HepG2 (cell line): ENCODE data around the gene ATP9A. TPM values are rescaled to one million over a fixed set of nuclear protein-coding genes. Genes with fewer than 3 reads are reported as not detected.
A peak's percentile ranks its signal among the peaks of the same experiment; 100 is the strongest.

Experiments used
- ATF7 ChIP-seq, 2 experiments: fragments of 450-650 bp in 1 of 2; sonication (generic) in 1 of 2; formaldehyde crosslinking in 1 of 2; IDR thresholded peaks; 2 replicates each; pipeline versions ENCODE4 v1.4.0 to v1.6.1; 2016 to 2020; ENCODE audit warnings: antibody characterized with exemption in 1 of 2, mild to moderate bottlenecking in 1 of 2, missing genetic modification reagents in 1 of 2
- CBX2 ChIP-seq, 2 experiments: fragments of 200-600 bp in 1 of 2; sonication (generic); formaldehyde crosslinking in 1 of 2; IDR thresholded peaks; 2 replicates each; pipeline versions ENCODE4 v1.7.0 to v1.8.1; 2018 to 2022; ENCODE audit warnings: low read depth in 2 of 2, low read length in 1 of 2, mild to moderate bottlenecking in 1 of 2, missing genetic modification reagents in 1 of 2
- CENPX ChIP-seq: sonication (generic); formaldehyde crosslinking; IDR thresholded peaks from 2 replicates; pipeline ENCODE4 v1.9.0; 2021; ENCODE audit warnings: mild to moderate bottlenecking, missing genetic modification reagents, moderate library complexity
- GATAD1 ChIP-seq: IDR thresholded peaks from 2 replicates; pipeline ENCODE4 v1.6.1; 2016; ENCODE audit warnings: missing genetic modification reagents, missing compliant biosample characterization
- HNRNPH1 ChIP-seq: fragments of 200-400 bp; formaldehyde crosslinking; optimal IDR thresholded peaks from 2 replicates; pipeline ENCODE3; 2017; ENCODE audit warnings: mild to moderate bottlenecking, low read depth, low read length
- MTF2 ChIP-seq: sonication (generic); formaldehyde crosslinking; IDR thresholded peaks from 2 replicates; pipeline ENCODE4 v1.5.0; 2020; ENCODE audit warnings: missing genetic modification reagents, borderline replicate concordance
- NFE2 ChIP-seq: sonication (generic); formaldehyde crosslinking; IDR thresholded peaks from 2 replicates; pipeline ENCODE4 v1.4.0; 2020; ENCODE audit warnings: missing genetic modification reagents
- PAX8 ChIP-seq: sonication (generic); formaldehyde crosslinking; IDR thresholded peaks from 2 replicates; pipeline ENCODE4 v1.8.0; 2022; ENCODE audit warnings: mild to moderate bottlenecking, missing genetic modification reagents, borderline replicate concordance
- RBM22 ChIP-seq: fragments of 200-400 bp; formaldehyde crosslinking; optimal IDR thresholded peaks from 2 replicates; pipeline ENCODE3; 2017; ENCODE audit warnings: mild to moderate bottlenecking, low read length, moderate library complexity
- SUZ12 ChIP-seq: fragments of 150-350 bp; IDR thresholded peaks from 2 replicates; pipeline ENCODE4 v1.6.1; 2014; ENCODE audit warnings: low read depth, low read length
- TGIF2 ChIP-seq: IDR thresholded peaks from 2 replicates; pipeline ENCODE4 v1.6.1; 2016; ENCODE audit warnings: control low read depth, missing compliant biosample characterization
- ZFP36 ChIP-seq: fragments of 150-350 bp; IDR thresholded peaks from 2 replicates; pipeline ENCODE4 v1.6.1; 2018; ENCODE audit warnings: borderline replicate concordance, low read length, low read depth; ENCODE audit not compliant: partially characterized antibody
- ZFP62 ChIP-seq: sonication (generic); formaldehyde crosslinking; IDR thresholded peaks from 2 replicates; pipeline ENCODE4 v1.4.0; 2020; ENCODE audit warnings: missing genetic modification reagents
- ZNF124 ChIP-seq: sonication (generic); formaldehyde crosslinking; IDR thresholded peaks from 2 replicates; pipeline ENCODE4 v1.4.0; 2020; ENCODE audit warnings: missing genetic modification reagents
- ZNF431 ChIP-seq: sonication (generic); formaldehyde crosslinking; IDR thresholded peaks from 2 replicates; pipeline ENCODE4 v1.9.0; 2022; ENCODE audit warnings: missing genetic modification reagents, low read depth, mild to moderate bottlenecking, borderline replicate concordance
- ZNF567 ChIP-seq: sonication (generic); formaldehyde crosslinking; IDR thresholded peaks from 2 replicates; pipeline ENCODE4 v1.8.1; 2023; ENCODE audit warnings: mild to moderate bottlenecking, missing genetic modification reagents, borderline replicate concordance
- ZNF570 ChIP-seq: sonication (generic); formaldehyde crosslinking; IDR thresholded peaks from 2 replicates; pipeline ENCODE4 v1.4.0; 2020; ENCODE audit warnings: mild to moderate bottlenecking, missing genetic modification reagents, borderline replicate concordance
- ZNF607 ChIP-seq: sonication (generic); formaldehyde crosslinking; IDR thresholded peaks from 2 replicates; pipeline ENCODE4 v1.5.1; 2020; ENCODE audit warnings: missing genetic modification reagents, mild to moderate bottlenecking, borderline replicate concordance
- ZNF660 ChIP-seq: sonication (generic); formaldehyde crosslinking; IDR thresholded peaks from 2 replicates; pipeline ENCODE4 v1.5.1; 2020; ENCODE audit warnings: mild to moderate bottlenecking, low read depth, missing genetic modification reagents, borderline replicate concordance
- ZNF883 ChIP-seq: sonication (generic); formaldehyde crosslinking; IDR thresholded peaks from 2 replicates; pipeline ENCODE4 v1.5.1; 2020; ENCODE audit warnings: mild to moderate bottlenecking, missing genetic modification reagents; ENCODE audit errors: not compliant biosample characterization
- ZSCAN20 ChIP-seq: sonication (generic); formaldehyde crosslinking; IDR thresholded peaks from 2 replicates; pipeline ENCODE4 v1.4.0; 2020; ENCODE audit warnings: missing genetic modification reagents, mild to moderate bottlenecking, borderline replicate concordance
- polyA plus RNA-seq, 8 experiments: library from polyadenylated mRNA; depleted of rRNA in 3 of 8; stranded (reverse) in 7 of 8; unstranded in 1 of 8; fragments of >200 nt; fragmentation: Illumina TruSeq in 4 of 8; extraction: Trizol in 4 of 8; gene quantifications; 2 replicates each; pipeline versions ENCODE4 v1.2.1 to v1.2.3, GENCODE V29; 2011 to 2016; ENCODE audit warnings: low read depth in 4 of 8, missing spikeins in 1 of 8, mixed read lengths in 1 of 8; ENCODE audit not compliant: insufficient read depth in 1 of 8
- total RNA-seq, 5 experiments: library from RNA; depleted of rRNA; stranded (reverse); fragments of >200 nt; fragmentation: Illumina TruSeq; extraction: Trizol; gene quantifications; 2 replicates each; pipeline ENCODE4 v1.2.3, GENCODE V29; 2016; ENCODE audit warnings: low read depth in 1 of 5
- TF ChIP-seq, protein P1 (sequence below): sonication (generic); formaldehyde crosslinking; IDR thresholded peaks from 2 replicates; pipeline ENCODE4 v1.4.0; 2020; ENCODE audit warnings: missing genetic modification reagents, mild to moderate bottlenecking, borderline replicate concordance
- TF ChIP-seq, protein P2 (sequence below): sonication (generic); formaldehyde crosslinking; IDR thresholded peaks from 2 replicates; pipeline ENCODE4 v1.5.0; 2020; ENCODE audit warnings: missing genetic modification reagents
- TF ChIP-seq, protein P3 (sequence below): sonication (generic); formaldehyde crosslinking; IDR thresholded peaks from 2 replicates; pipeline ENCODE4 v1.8.1; 2023; ENCODE audit warnings: missing genetic modification reagents, mild to moderate bottlenecking, borderline replicate concordance
- TF ChIP-seq, protein P4 (sequence below): sonication (generic); formaldehyde crosslinking; IDR thresholded peaks from 2 replicates; pipeline ENCODE4 v1.4.0; 2020; ENCODE audit warnings: missing genetic modification reagents, borderline replicate concordance

Gene ATP9A
- total and polyA plus RNA-seq, 2 of the 13 experiments (the other 11 are each of a cell fraction or from before 2014, with no cell fraction given), result 11.8 to 18.5 TPM

DNA sequence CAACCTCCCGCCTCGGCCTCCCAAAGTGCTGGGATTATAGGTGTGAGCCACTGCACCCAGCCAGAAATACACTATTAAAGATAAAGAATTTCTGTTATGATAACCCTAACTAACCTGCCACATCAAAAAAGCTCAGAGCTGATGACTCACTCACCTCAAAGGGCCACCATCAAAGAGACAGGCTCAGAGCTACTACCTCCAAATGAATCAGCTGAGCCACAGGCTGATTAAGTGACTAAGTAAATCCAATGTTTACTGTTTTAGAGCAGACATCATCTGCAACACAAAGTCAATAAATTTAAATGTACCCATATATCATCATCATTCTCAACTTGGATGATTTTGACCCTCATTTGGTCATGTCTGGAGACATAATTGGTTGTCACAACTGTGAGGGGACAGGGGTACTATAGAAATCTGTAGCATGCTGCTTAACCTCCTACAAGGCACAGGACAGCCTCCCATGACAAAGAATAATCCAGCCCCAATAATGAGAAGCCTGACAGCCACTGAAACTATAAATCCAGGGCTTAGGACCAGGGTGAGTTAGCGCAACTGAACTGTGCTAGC lies 106.5 kb downstream of the ATP9A start (continued):
- TF ChIP-seq, protein P1, sequence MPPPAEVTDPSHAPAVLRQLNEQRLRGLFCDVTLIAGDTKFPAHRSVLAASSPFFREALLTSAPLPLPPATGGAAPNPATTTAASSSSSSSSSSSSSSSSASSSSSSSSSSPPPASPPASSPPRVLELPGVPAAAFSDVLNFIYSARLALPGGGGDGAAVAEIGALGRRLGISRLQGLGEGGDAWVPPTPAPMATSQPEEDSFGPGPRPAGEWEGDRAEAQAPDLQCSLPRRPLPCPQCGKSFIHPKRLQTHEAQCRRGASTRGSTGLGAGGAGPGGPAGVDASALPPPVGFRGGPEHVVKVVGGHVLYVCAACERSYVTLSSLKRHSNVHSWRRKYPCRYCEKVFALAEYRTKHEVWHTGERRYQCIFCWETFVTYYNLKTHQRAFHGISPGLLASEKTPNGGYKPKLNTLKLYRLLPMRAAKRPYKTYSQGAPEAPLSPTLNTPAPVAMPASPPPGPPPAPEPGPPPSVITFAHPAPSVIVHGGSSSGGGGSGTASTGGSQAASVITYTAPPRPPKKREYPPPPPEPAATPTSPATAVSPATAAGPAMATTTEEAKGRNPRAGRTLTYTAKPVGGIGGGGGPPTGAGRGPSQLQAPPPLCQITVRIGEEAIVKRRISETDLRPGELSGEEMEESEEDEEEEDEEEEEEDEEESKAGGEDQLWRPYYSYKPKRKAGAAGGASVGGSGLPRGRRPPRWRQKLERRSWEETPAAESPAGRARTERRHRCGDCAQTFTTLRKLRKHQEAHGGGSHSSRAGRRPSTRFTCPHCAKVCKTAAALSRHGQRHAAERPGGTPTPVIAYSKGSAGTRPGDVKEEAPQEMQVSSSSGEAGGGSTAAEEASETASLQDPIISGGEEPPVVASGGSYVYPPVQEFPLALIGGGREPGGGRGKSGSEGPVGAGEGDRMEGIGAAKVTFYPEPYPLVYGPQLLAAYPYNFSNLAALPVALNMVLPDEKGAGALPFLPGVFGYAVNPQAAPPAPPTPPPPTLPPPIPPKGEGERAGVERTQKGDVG (CRISPR knock-in tag), result no peak
- TF ChIP-seq HNRNPH1 (no peak), ZSCAN20 (CRISPR knock-in tag) (no peak), ZNF567 (CRISPR knock-in tag) (no peak), ZNF607 (CRISPR knock-in tag) (no peak; the same call in 1 of the 2 replicates), RBM22 (no peak), GATAD1 (0 out of 2 replicates have a peak, but pooled peaks have one; percentile 42), ZNF883 (CRISPR knock-in tag) (no peak), MTF2 (CRISPR knock-in tag) (no peak), CBX2 (IDR thresholded peaks at IDR 0.05; ENCODE audit: low read depth, low read length) (no peak), CBX2 (CRISPR knock-in tag; IDR thresholded peaks at IDR 0.05; ENCODE audit: low read depth) (no peak), CENPX (CRISPR knock-in tag) (no peak), NFE2 (CRISPR knock-in tag) (peak; percentile 54; the same call in 1 of the 2 replicates), ZNF570 (CRISPR knock-in tag) (no peak), ZFP36 (no peak), SUZ12 (no peak), ZNF660 (CRISPR knock-in tag) (no peak), ZNF124 (CRISPR knock-in tag) (no peak), ATF7 (IDR thresholded peaks at IDR 0.05) (no peak), ATF7 (CRISPR knock-in tag; IDR thresholded peaks at IDR 0.05) (no peak), ZNF431 (CRISPR knock-in tag) (no peak), PAX8 (CRISPR knock-in tag) (no peak), TGIF2 (CRISPR knock-in tag) (no peak), ZFP62 (CRISPR knock-in tag) (no peak)
- TF ChIP-seq, protein P2, sequence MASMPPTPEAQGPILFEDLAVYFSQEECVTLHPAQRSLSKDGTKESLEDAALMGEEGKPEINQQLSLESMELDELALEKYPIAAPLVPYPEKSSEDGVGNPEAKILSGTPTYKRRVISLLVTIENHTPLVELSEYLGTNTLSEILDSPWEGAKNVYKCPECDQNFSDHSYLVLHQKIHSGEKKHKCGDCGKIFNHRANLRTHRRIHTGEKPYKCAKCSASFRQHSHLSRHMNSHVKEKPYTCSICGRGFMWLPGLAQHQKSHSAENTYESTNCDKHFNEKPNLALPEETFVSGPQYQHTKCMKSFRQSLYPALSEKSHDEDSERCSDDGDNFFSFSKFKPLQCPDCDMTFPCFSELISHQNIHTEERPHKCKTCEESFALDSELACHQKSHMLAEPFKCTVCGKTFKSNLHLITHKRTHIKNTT, result no peak
- TF ChIP-seq, protein P3, sequence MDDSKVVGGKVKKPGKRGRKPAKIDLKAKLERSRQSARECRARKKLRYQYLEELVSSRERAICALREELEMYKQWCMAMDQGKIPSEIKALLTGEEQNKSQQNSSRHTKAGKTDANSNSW, result no peak
- TF ChIP-seq, protein P4, sequence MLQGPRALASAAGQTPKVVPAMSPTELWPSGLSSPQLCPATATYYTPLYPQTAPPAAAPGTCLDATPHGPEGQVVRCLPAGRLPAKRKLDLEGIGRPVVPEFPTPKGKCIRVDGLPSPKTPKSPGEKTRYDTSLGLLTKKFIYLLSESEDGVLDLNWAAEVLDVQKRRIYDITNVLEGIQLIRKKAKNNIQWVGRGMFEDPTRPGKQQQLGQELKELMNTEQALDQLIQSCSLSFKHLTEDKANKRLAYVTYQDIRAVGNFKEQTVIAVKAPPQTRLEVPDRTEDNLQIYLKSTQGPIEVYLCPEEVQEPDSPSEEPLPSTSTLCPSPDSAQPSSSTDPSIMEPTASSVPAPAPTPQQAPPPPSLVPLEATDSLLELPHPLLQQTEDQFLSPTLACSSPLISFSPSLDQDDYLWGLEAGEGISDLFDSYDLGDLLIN (CRISPR knock-in tag), result no peak
